Esophagus muscularis mucosa (tissue), 4 donors: ENCODE data around the gene MYMK.

Source experiments
- EP300 ChIP-seq: sonication (generic); formaldehyde crosslinking; IDR thresholded peaks from one replicate; pipeline ENCODE4 v1.6.1; 2017; ENCODE audit warnings: antibody characterized with exemption
- POLR2A ChIP-seq: fragments of 450-650 bp; IDR thresholded peaks from one replicate; pipeline ENCODE4 v1.6.1; 2017; ENCODE audit warnings: antibody characterized with exemption, moderate library complexity, mild to moderate bottlenecking, low read depth
- POLR2AphosphoS5 ChIP-seq, 2 donors: sonication (generic); formaldehyde crosslinking; IDR thresholded peaks; one replicate each; pipeline ENCODE4 v1.6.1; 2017; ENCODE audit warnings: antibody characterized with exemption in 2 of 2
- TF ChIP-seq, protein P1 (sequence below), 3 experiments: fragments of 200-600 bp in 2 of 3; fragments of 450-650 bp in 1 of 3; sonication (generic) in 2 of 3; IDR thresholded peaks; one replicate each; pipeline ENCODE4 v1.5.1; 2017 to 2019; ENCODE audit warnings: antibody characterized with exemption in 3 of 3, mild to moderate bottlenecking in 2 of 3, moderate library complexity in 1 of 3

- TF ChIP-seq EP300 = no peak
- TF ChIP-seq, protein P1, sequence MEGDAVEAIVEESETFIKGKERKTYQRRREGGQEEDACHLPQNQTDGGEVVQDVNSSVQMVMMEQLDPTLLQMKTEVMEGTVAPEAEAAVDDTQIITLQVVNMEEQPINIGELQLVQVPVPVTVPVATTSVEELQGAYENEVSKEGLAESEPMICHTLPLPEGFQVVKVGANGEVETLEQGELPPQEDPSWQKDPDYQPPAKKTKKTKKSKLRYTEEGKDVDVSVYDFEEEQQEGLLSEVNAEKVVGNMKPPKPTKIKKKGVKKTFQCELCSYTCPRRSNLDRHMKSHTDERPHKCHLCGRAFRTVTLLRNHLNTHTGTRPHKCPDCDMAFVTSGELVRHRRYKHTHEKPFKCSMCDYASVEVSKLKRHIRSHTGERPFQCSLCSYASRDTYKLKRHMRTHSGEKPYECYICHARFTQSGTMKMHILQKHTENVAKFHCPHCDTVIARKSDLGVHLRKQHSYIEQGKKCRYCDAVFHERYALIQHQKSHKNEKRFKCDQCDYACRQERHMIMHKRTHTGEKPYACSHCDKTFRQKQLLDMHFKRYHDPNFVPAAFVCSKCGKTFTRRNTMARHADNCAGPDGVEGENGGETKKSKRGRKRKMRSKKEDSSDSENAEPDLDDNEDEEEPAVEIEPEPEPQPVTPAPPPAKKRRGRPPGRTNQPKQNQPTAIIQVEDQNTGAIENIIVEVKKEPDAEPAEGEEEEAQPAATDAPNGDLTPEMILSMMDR (IDR thresholded peaks at IDR 0.05) = no peak
- peak in 1 of 2 donors; percentile 21 for TF ChIP-seq POLR2AphosphoS5 (IDR thresholded peaks at IDR 0.05)
- no peak for TF ChIP-seq POLR2A
These were observed 48.1 kb upstream of the MYMK start for GRCh38 chr9:133572821-133573361.
